NCI-H146 (cell line): ENCODE data around the gene HPSE.
"Not testable (repeated sequence)": the region's sequence is repeated elsewhere in the genome, so short reads cannot be mapped to it uniquely, and the experiment has no call there.

Experiments used
- DNase-seq: peaks from one replicate; lab custom pipeline; 2025; lab: John Stamatoyannopoulos, UW

Gene HPSE

GRCh38 chr4:83331956-83332355 lies 2.7 kb downstream of the HPSE start:
- DNase-seq: no peak

GRCh38 chr4:83329521-83330110 lies 5.0 kb downstream of the HPSE start:
- DNase-seq: no peak

- no peak for DNase-seq
Observed at GRCh38 chr4:83328521-83329187, 6.0 kb downstream of the HPSE start.

GRCh38 chr4:83326546-83326945 lies 8.1 kb downstream of the HPSE start:
- DNase-seq: no peak

GRCh38 chr4:83325306-83325705 lies 9.3 kb downstream of the HPSE start:
- DNase-seq: peak; percentile 0

- DNase-seq: no peak
Observed at GRCh38 chr4:83323136-83323535, 11.5 kb downstream of the HPSE start.

GRCh38 chr4:83320548-83320947 lies 14.1 kb downstream of the HPSE start:
- DNase-seq: no peak

GRCh38 chr4:83318666-83319065 lies 16.0 kb downstream of the HPSE start:
- DNase-seq: no peak

- no peak for DNase-seq
Observed at GRCh38 chr4:83317671-83318070, 17.0 kb downstream of the HPSE start.

GRCh38 chr4:83316459-83317165 lies 18.0 kb downstream of the HPSE start:
- DNase-seq: no peak

- DNase-seq: no peak
Observed at GRCh38 chr4:83315341-83315870, 19.2 kb downstream of the HPSE start.

- no peak for DNase-seq
Observed at GRCh38 chr4:83308672-83309071, 26.0 kb downstream of the HPSE start.

GRCh38 chr4:83307920-83308319 lies 26.7 kb downstream of the HPSE start:
- DNase-seq: no peak

- no peak for DNase-seq
Observed at GRCh38 chr4:83305187-83305586, 29.5 kb downstream of the HPSE start.

- DNase-seq: no peak
Observed at GRCh38 chr4:83297548-83298260, 36.9 kb downstream of the HPSE start.

- DNase-seq: no peak
Observed at GRCh38 chr4:83293305-83294046, 41.2 kb downstream of the HPSE start.

GRCh38 chr4:83290059-83290774 lies 44.4 kb downstream of the HPSE start:
- DNase-seq: not testable (repeated sequence)

GRCh38 chr4:83288381-83288780 lies 46.3 kb downstream of the HPSE start:
- DNase-seq: not testable (repeated sequence)

GRCh38 chr4:83285055-83285407 lies 49.6 kb downstream of the HPSE start:
- DNase-seq: no peak

GRCh38 chr4:83284193-83285054 lies 50.2 kb downstream of the HPSE start, which contains the start of gene COQ2:
TSS of gene COQ2 (minus strand) at chr4:83284798. CDS start at chr4:83284764, 34 bp downstream.
- peak; percentile 70 for DNase-seq
